VCaP (cell line): ENCODE data around the gene TCTN1.
"Not testable (repeated sequence)": the region's sequence is repeated elsewhere in the genome, so short reads cannot be mapped to it uniquely, and the experiment has no call there.

Experiments
- H3K27ac ChIP-seq: fragments of 450-650 bp; 2 replicates; pipeline ENCODE4 v1.5.1; 2017
- CTCF ChIP-seq: fragments of 450-650 bp; conservative IDR thresholded peaks from 2 replicates; pipeline ENCODE4 v1.5.1; 2017; ENCODE audit warnings: mild to moderate bottlenecking, moderate library complexity

Gene TCTN1

GRCh38 chr12:110592078-110592477, 21.9 kb upstream of the TCTN1 start:
- no peak overlapping the region for H3K27ac ChIP-seq
- no peak for TF ChIP-seq CTCF

- H3K27ac ChIP-seq = not testable (repeated sequence)
Measured at GRCh38 chr12:110592919-110593318, 21.0 kb upstream of the TCTN1 start.

- no peak overlapping the region for H3K27ac ChIP-seq
- TF ChIP-seq CTCF = no peak
Measured at GRCh38 chr12:110597885-110598284, 16.0 kb upstream of the TCTN1 start.

GRCh38 chr12:110599334-110599733, 14.6 kb upstream of the TCTN1 start:
- H3K27ac ChIP-seq = no peak overlapping the region
- no peak for TF ChIP-seq CTCF

GRCh38 chr12:110600254-110600653, 13.7 kb upstream of the TCTN1 start:
- H3K27ac ChIP-seq = no peak overlapping the region
- TF ChIP-seq CTCF = peak; percentile 41; the same call in 1 of the 2 replicates

GRCh38 chr12:110602085-110602814, 11.7 kb upstream of the TCTN1 start:
- not testable (repeated sequence) for H3K27ac ChIP-seq

GRCh38 chr12:110606253-110606611, 7.7 kb upstream of the TCTN1 start:
- H3K27ac ChIP-seq = no peak overlapping the region
- TF ChIP-seq CTCF = no peak

More at GRCh38 chr12:110602085-110602814, 11.7 kb upstream of the TCTN1 start:
- TF ChIP-seq CTCF = peak; percentile 83

- no peak for TF ChIP-seq CTCF
- H3K27ac ChIP-seq = peak overlapping the region; percentile 67
Measured at GRCh38 chr12:110613071-110613770, 708 bp upstream of the TCTN1 start.
